AG08396 (cell line): ENCODE results near the gene COL4A2.
A peak's percentile ranks its signal among the peaks of the same experiment; 100 is the strongest.
"Not testable (repeated sequence)": the region's sequence is repeated elsewhere in the genome, so short reads cannot be mapped to it uniquely, and the experiment has no call there.

Experiments used
- DNase-seq: peaks from one replicate; pipeline ENCODE4 v3.0.0; 2012; ENCODE audit warnings: low spot score, mixed read lengths

The COL4A2 gene

GRCh38 chr13:110518571-110518970, 211.5 kb downstream of the COL4A2 start:
- DNase-seq, result no peak

GRCh38 chr13:110519046-110519445, 212.0 kb downstream of the COL4A2 start:
- no peak for DNase-seq

- DNase-seq, result no peak
Observed at GRCh38 chr13:110519506-110519905, 212.4 kb downstream of the COL4A2 start.

- DNase-seq, result peak; percentile 70
Observed at GRCh38 chr13:110520431-110521295, 213.6 kb downstream of the COL4A2 start.

GRCh38 chr13:110521296-110521680, 214.2 kb downstream of the COL4A2 start:
- DNase-seq, result no peak

- DNase-seq, result no peak
Observed at GRCh38 chr13:110521946-110522345, 214.9 kb downstream of the COL4A2 start.

GRCh38 chr13:110522721-110523120, 215.6 kb downstream of the COL4A2 start:
- DNase-seq, result no peak

GRCh38 chr13:110523180-110523579, 216.1 kb downstream of the COL4A2 start:
- no peak for DNase-seq

GRCh38 chr13:110523838-110524540, 216.9 kb downstream of the COL4A2 start:
- no peak for DNase-seq

- no peak for DNase-seq
Observed at GRCh38 chr13:110524541-110525257, 217.6 kb downstream of the COL4A2 start.

GRCh38 chr13:110525328-110526319, 218.5 kb downstream of the COL4A2 start:
- no peak for DNase-seq

GRCh38 chr13:110528371-110528770, 221.3 kb downstream of the COL4A2 start:
- no peak for DNase-seq

GRCh38 chr13:110528911-110529310, 221.8 kb downstream of the COL4A2 start:
- DNase-seq, result no peak

- DNase-seq, result no peak
Observed at GRCh38 chr13:110529522-110530311, 222.6 kb downstream of the COL4A2 start.

- DNase-seq, result no peak
Observed at GRCh38 chr13:110531100-110531499, 224.0 kb downstream of the COL4A2 start.

- no peak for DNase-seq
Observed at GRCh38 chr13:110531671-110532083, 224.6 kb downstream of the COL4A2 start.

GRCh38 chr13:110532258-110532657, 225.2 kb downstream of the COL4A2 start:
- not testable (repeated sequence) for DNase-seq

- no peak for DNase-seq
Observed at GRCh38 chr13:110533771-110534670, 226.9 kb downstream of the COL4A2 start.

GRCh38 chr13:110535526-110535925, 228.4 kb downstream of the COL4A2 start:
- DNase-seq, result no peak
